A375 (cell line): ENCODE results near the gene RSRC1. TPM values are rescaled to one million over a fixed set of nuclear protein-coding genes. Genes with fewer than 3 reads are reported as not detected.

ENCODE experiments used
- total RNA-seq: library from RNA; depleted of rRNA; stranded (reverse); fragments of >200 nt; shearing (Covaris generic); gene quantifications from 2 replicates; pipeline ENCODE4 v1.2.3, GENCODE V29; 2014; rRNA removed

The RSRC1 gene
- total RNA-seq, result 47.2 and 63.8 TPM in 2 replicates

GRCh38 chr3:158109804-158110657 lies at the start of gene RSRC1:
RSRC1 (plus strand) TSS chr3:158110089; CDS start chr3:158122105, 12,016 bp downstream.

GRCh38 chr3:158570999-158571702 lies 461.3 kb downstream of the RSRC1 start, which contains the start of gene MLF1:
MLF1 (plus strand) TSS chr3:158571194; CDS start chr3:158571301, 107 bp downstream.

Other genes with a start within 250 kb of the RSRC1 start
- 8.0 and 8.9 TPM in 2 replicates for gene SHOX2, start 3.7 kb upstream of the RSRC1 start, total RNA-seq